ENCODE measurements around the gene BTNL3.

Gene BTNL3

GRCh38 chr5:180970875-180971274 lies 17.8 kb upstream of the BTNL3 start:
- TF ChIP-seq CTCF (IDR thresholded peaks at IDR 0.05; ENCODE audit: insufficient read depth, low read length, missing control alignments) = no peak
- no peak overlapping the region for H3K4me3 ChIP-seq (ENCODE audit: low read depth, low read length)
- CTCF ChIA-PET = no interaction called here
- DNase-seq (ENCODE audit: low read depth, low spot score) = no peak
- POLR2A ChIA-PET = no interaction called here

- no peak for TF ChIP-seq CTCF (IDR thresholded peaks at IDR 0.05; ENCODE audit: insufficient read depth, low read length, missing control alignments)
- H3K4me3 ChIP-seq (ENCODE audit: low read depth, low read length) = no peak overlapping the region
- no peak for DNase-seq (ENCODE audit: low read depth, low spot score)
- ChIA-PET CTCF (no interaction called here), POLR2A (no interaction called here)
Observed at GRCh38 chr5:180974612-180975315, 13.9 kb upstream of the BTNL3 start.

- H3K4me3 ChIP-seq (ENCODE audit: low read depth, low read length) = no peak overlapping the region
- no peak for TF ChIP-seq CTCF (IDR thresholded peaks at IDR 0.05; ENCODE audit: insufficient read depth, low read length, missing control alignments)
- POLR2A ChIA-PET = no interaction called here
- DNase-seq (ENCODE audit: low read depth, low spot score) = no peak
- CTCF ChIA-PET = no interaction called here
Observed at GRCh38 chr5:180975338-180975737, 13.3 kb upstream of the BTNL3 start.

- TF ChIP-seq CTCF (IDR thresholded peaks at IDR 0.05; ENCODE audit: insufficient read depth, low read length, missing control alignments) = no peak
- ChIA-PET POLR2A (no interaction called here), CTCF (no interaction called here)
- no peak overlapping the region for H3K4me3 ChIP-seq (ENCODE audit: low read depth, low read length)
- DNase-seq (ENCODE audit: low read depth, low spot score) = no peak
Observed at GRCh38 chr5:180976518-180976917, 12.1 kb upstream of the BTNL3 start.

GRCh38 chr5:180977852-180978251 lies 10.8 kb upstream of the BTNL3 start:
- H3K4me3 ChIP-seq (ENCODE audit: low read depth, low read length) = no peak overlapping the region
- POLR2A ChIA-PET = no interaction called here

More at GRCh38 chr5:180977852-180978251, 10.8 kb upstream of the BTNL3 start:
- DNase-seq (ENCODE audit: low read depth, low spot score) = no peak
- TF ChIP-seq CTCF (IDR thresholded peaks at IDR 0.05; ENCODE audit: insufficient read depth, low read length, missing control alignments) = no peak
- CTCF ChIA-PET = no interaction called here
